Nephron (organoid): ENCODE measurements around the gene RSPH4A.
"Not testable (repeated sequence)": the region's sequence is repeated elsewhere in the genome, so short reads cannot be mapped to it uniquely, and the experiment has no call there.

Source experiments
- H3K27ac Mint-ChIP-seq, 3 experiments: 2 replicates each; pipeline ENCODE4 v1.8.0; 2020; ENCODE audit warnings: mixed read lengths in 3 of 3, mild to moderate bottlenecking in 2 of 3, moderate library complexity in 1 of 3
- H3K27me3 Mint-ChIP-seq: 2 replicates; pipeline ENCODE4 v1.8.0; 2021; ENCODE audit warnings: low read depth, mild to moderate bottlenecking, moderate library complexity, mixed read lengths
- H3K36me3 Mint-ChIP-seq: 2 replicates; pipeline ENCODE4 v1.8.0; 2020; ENCODE audit warnings: low read depth, mixed read lengths
- H3K4me1 Mint-ChIP-seq: 2 replicates; pipeline ENCODE4 v1.8.0; 2020; ENCODE audit warnings: mixed read lengths
- H3K4me3 Mint-ChIP-seq, 3 experiments: 2 replicates each; pipeline ENCODE4 v1.8.0; 2020; ENCODE audit warnings: mild to moderate bottlenecking in 3 of 3, mixed read lengths in 3 of 3, moderate library complexity in 2 of 3
- H3K9me3 Mint-ChIP-seq: 2 replicates; pipeline ENCODE4 v1.8.0; 2020; ENCODE audit warnings: mixed read lengths
- CTCF ChIP-seq, 3 experiments: fragments of 200-600 bp; sonication (generic); IDR thresholded peaks; one replicate each; pipeline ENCODE4 v1.5.0; 2021; ENCODE audit warnings: antibody characterized with exemption in 3 of 3; ENCODE audit not compliant: unreplicated experiment in 3 of 3

The RSPH4A gene

GRCh38 chr6:116586276-116586675, 30.0 kb upstream of the RSPH4A start:
- Mint-ChIP-seq H3K27ac (no peak overlapping the region), H3K4me1 (no peaks in the 10 kb centered on the region), H3K27me3 (no peaks in the 10 kb centered on the region), H3K36me3 (peaks cover 52% of the 10 kb centered on the region), H3K9me3 (no peaks in the 10 kb centered on the region), H3K4me3 (no peak overlapping the region)
- TF ChIP-seq CTCF (IDR thresholded peaks at IDR 0.05; ENCODE audit: unreplicated experiment in 3 of 3): no peak

GRCh38 chr6:116586738-116587137, 29.5 kb upstream of the RSPH4A start:
- Mint-ChIP-seq H3K4me1 (no peaks in the 10 kb centered on the region), H3K27ac (no peak overlapping the region), H3K9me3 (no peaks in the 10 kb centered on the region), H3K4me3 (no peak overlapping the region), H3K36me3 (peaks cover 53% of the 10 kb centered on the region), H3K27me3 (no peaks in the 10 kb centered on the region)
- TF ChIP-seq CTCF (IDR thresholded peaks at IDR 0.05; ENCODE audit: unreplicated experiment in 3 of 3): no peak

GRCh38 chr6:116595247-116595646, 21.0 kb upstream of the RSPH4A start:
- Mint-ChIP-seq H3K36me3 (peaks cover 43% of the 10 kb centered on the region), H3K27ac (no peak overlapping the region), H3K27me3 (no peaks in the 10 kb centered on the region), H3K4me3 (no peak overlapping the region), H3K4me1 (no peaks in the 10 kb centered on the region), H3K9me3 (no peaks in the 10 kb centered on the region)
- no peak for TF ChIP-seq CTCF (IDR thresholded peaks at IDR 0.05; ENCODE audit: unreplicated experiment in 3 of 3)

- no peaks in the 10 kb centered on the region for H3K4me1 Mint-ChIP-seq
- no peaks in the 10 kb centered on the region for H3K9me3 Mint-ChIP-seq
- H3K4me3 Mint-ChIP-seq: no peak overlapping the region
- H3K27ac Mint-ChIP-seq: no peak overlapping the region
- TF ChIP-seq CTCF (IDR thresholded peaks at IDR 0.05; ENCODE audit: unreplicated experiment in 3 of 3): no peak
- H3K27me3 Mint-ChIP-seq: no peaks in the 10 kb centered on the region
- peaks cover 37% of the 10 kb centered on the region for H3K36me3 Mint-ChIP-seq
Measured at GRCh38 chr6:116596815-116597214, 19.5 kb upstream of the RSPH4A start.

GRCh38 chr6:116603916-116604315, 12.4 kb upstream of the RSPH4A start:
- not testable (repeated sequence) for H3K4me1 Mint-ChIP-seq, H3K27ac Mint-ChIP-seq, H3K4me3 Mint-ChIP-seq, H3K9me3 Mint-ChIP-seq, H3K27me3 Mint-ChIP-seq
- peaks cover 19% of the 10 kb centered on the region for H3K36me3 Mint-ChIP-seq

DNA sequence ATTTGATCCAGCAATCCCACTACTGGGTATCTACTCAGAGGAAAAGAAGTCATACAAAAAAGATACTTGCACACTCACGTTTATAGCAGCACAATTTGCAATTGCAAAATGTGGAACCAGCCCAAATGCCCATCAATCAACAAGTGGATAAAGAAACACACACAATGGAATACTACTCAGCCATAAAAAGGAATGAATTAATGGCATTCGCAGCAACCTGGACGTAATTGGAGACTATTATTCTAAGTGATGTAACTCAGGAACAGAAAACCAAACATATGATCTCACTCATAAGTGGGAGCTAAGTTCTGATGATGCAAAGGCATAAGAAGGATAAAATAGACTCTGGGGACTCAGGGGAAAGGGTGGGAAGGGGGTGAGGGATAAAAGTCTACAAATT, 11.4 kb upstream of the RSPH4A start:
- not testable (repeated sequence) for H3K4me1 Mint-ChIP-seq, H3K4me3 Mint-ChIP-seq, H3K27ac Mint-ChIP-seq, H3K27me3 Mint-ChIP-seq, H3K9me3 Mint-ChIP-seq
- peaks cover 19% of the 10 kb centered on the region for H3K36me3 Mint-ChIP-seq

DNA sequence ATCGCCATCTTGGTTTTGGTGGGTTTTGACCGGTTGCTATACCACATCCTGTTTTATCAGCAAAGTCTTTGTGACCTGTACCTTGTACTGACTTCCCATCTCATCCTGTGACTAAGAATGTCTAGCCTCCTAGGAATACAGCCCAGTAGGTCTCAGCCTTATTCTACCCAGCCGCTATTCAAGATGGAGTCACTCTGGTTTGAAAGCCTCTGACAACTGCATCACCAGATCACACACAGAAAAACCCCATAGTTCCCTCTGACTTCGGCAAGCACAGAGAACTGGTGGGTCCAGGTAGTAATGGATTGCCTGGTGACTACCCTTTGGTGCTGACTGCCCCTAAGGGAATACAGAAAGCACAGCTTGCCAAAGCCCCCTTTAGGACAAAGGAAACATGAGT, 10.3 kb upstream of the RSPH4A start:
- no peak overlapping the region for H3K4me3 Mint-ChIP-seq
- peaks cover 19% of the 10 kb centered on the region for H3K36me3 Mint-ChIP-seq
- no peaks in the 10 kb centered on the region for H3K4me1 Mint-ChIP-seq
- no peaks in the 10 kb centered on the region for H3K27me3 Mint-ChIP-seq
- H3K9me3 Mint-ChIP-seq: peaks cover 5% of the 10 kb centered on the region
- TF ChIP-seq CTCF (IDR thresholded peaks at IDR 0.05; ENCODE audit: unreplicated experiment in 3 of 3): no peak
- H3K27ac Mint-ChIP-seq: no peak overlapping the region
